ENCODE results near the gene NPPA. TPM values are rescaled to one million over a fixed set of nuclear protein-coding genes. Genes with fewer than 3 reads are reported as not detected.

The NPPA gene
- total and polyA plus RNA-seq, 2 donors (not counting 1 experiment from before 2014, with no cell fraction given), result not detected

DNA sequence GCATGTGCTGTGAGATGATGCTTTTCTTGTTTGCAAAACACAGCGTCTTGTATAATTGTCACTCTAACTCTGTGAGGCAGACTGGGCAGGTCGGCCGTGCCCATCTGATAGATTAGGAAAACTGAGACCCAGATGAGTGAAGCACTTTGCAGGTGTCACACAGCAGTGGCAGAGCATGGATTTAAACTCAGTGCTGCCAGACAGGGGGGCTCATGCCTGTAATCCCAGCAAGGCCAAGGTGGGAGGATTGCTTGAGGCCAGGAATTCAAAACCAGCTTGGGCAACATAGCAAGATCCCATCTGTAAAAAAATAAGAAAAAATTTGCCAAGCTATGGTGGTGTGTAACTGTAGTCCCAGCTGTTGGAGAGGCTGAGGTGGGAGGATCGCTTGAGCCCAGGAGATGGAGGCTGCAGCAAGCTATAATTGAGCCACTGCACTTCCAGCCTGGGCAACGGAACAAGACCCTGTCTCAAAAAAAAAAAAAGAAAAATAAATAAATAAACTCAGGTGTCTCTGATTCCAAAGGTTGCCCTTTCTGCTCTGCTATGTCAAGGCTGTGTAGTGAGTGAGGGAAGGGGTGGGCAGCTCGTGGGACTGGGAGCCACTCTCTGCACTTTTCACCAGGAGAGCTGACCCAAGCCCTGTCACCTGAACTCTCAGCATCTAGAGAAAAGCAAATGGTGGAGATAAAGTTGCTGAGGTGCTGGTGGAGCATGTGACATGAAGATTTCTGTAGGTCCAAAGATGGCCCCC lies 44.0 kb upstream of the NPPA start:
- no peak for DNase-seq (ENCODE audit: low read depth in 2 of 2)
- Histone ChIP-seq H3K4me3 (replicated peaks in 1 of 4; ENCODE audit: control extremely low read depth in 1 of 4, insufficient read depth in 1 of 4, low read depth in 3 of 4, low read length in 4 of 4) (no peak overlapping the region), H3K36me3 (ENCODE audit: control insufficient read depth, insufficient read depth, low read length) (no peaks in the 10 kb centered on the region), H3K9me3 (ENCODE audit: control insufficient read depth, insufficient read depth, low read depth, low read length) (no peaks in the 10 kb centered on the region), H3K27ac (ENCODE audit: insufficient read depth, low read length) (no peak overlapping the region), H4K20me1 (ENCODE audit: control insufficient read depth, extremely low read depth, insufficient read depth, low read length) (no peaks in the 10 kb centered on the region), H3K79me2 (ENCODE audit: control insufficient read depth, insufficient read depth, low read length) (no peaks in the 10 kb centered on the region), H3K9ac (ENCODE audit: insufficient read depth, low read length) (no peak overlapping the region), H2AFZ (ENCODE audit: low read length) (no peak overlapping the region), H3K4me2 (ENCODE audit: extremely low read depth, insufficient read depth, low read length) (no peak overlapping the region), H3K4me1 (ENCODE audit: control insufficient read depth, extremely low read depth, insufficient read depth, low read length) (no peaks in the 10 kb centered on the region), H3K27me3 (ENCODE audit: control insufficient read depth, insufficient read depth, low read length) (peaks cover 5% of the 10 kb centered on the region)
- TF ChIP-seq CTCF (conservative IDR thresholded peaks at IDR 0.05 in 1 of 2, IDR thresholded peaks at IDR 0.05 in 1 of 2; ENCODE audit: low read depth in 1 of 2, low read length in 2 of 2) (no peak), EZH2 (IDR thresholded peaks at IDR 0.05; ENCODE audit: low read length, missing control alignments) (no peak)

DNA sequence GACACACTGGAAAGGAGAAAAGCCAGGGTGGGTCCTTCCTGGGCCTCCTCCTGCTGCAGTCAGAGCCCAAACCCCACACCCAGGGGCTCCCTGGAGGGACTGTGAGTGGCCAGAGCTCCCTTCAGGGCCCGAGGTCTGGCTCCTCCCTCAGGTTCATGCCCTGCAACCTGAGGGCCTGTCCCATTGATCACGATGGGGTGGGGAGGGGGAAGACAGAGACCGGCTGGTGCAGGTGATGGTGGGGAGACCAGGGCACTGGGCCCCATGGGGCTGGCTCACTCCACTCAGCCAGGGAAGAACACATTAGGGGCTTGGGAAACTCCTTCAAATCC lies 41.3 kb upstream of the NPPA start:
- TF ChIP-seq CTCF (conservative IDR thresholded peaks at IDR 0.05 in 1 of 2, IDR thresholded peaks at IDR 0.05 in 1 of 2; ENCODE audit: low read depth in 1 of 2, low read length in 2 of 2) (no peak), EZH2 (IDR thresholded peaks at IDR 0.05; ENCODE audit: low read length, missing control alignments) (no peak)
- H4K20me1 ChIP-seq (ENCODE audit: control insufficient read depth, extremely low read depth, insufficient read depth, low read length), result no peaks in the 10 kb centered on the region

DNA sequence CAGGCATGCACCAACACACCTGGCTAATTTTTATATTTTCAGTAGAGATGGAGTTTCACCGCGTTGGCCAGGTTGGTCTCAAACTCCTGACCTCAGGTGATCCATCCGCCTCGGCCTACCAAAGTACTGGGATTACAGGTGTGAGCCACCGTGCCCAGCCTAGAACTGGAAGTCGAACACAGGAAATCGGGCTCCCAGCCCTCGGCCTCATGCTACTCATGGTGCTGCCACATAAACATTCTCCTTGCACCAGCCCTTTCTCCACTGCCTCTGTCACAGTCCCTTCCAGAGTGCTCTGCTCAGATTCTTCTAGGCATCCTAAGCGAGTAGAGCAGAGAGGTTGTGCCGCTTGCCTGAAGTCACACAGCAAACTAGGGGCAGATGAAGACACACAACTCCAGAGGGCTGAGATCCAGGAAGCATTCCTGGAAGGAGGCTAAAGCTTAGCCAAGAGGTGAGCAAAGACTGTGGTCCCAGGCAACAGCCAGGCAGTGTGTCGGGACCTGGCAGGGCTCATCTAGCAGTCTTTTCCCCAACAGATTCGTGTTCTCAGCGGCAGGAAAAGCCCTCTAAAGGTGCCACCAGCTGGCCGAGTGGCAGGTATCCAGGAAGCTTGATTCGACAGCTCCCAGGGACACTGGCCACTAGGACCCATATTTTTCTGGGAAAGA lies 40.8 kb upstream of the NPPA start:
- no peaks in the 10 kb centered on the region for H3K4me1 ChIP-seq (ENCODE audit: control insufficient read depth, extremely low read depth, insufficient read depth, low read length)
- H3K79me2 ChIP-seq (ENCODE audit: control insufficient read depth, insufficient read depth, low read length), result no peaks in the 10 kb centered on the region
- H2AFZ ChIP-seq (ENCODE audit: low read length), result no peak overlapping the region
- H3K9ac ChIP-seq (ENCODE audit: insufficient read depth, low read length), result no peak overlapping the region
- no peak overlapping the region for H3K27ac ChIP-seq (ENCODE audit: insufficient read depth, low read length)
- no peak overlapping the region for H3K4me2 ChIP-seq (ENCODE audit: extremely low read depth, insufficient read depth, low read length)
- TF ChIP-seq CTCF (conservative IDR thresholded peaks at IDR 0.05 in 1 of 2, IDR thresholded peaks at IDR 0.05 in 1 of 2; ENCODE audit: low read depth in 1 of 2, low read length in 2 of 2) (no peak), EZH2 (IDR thresholded peaks at IDR 0.05; ENCODE audit: low read length, missing control alignments) (no peak)
- H3K9me3 ChIP-seq (ENCODE audit: control insufficient read depth, insufficient read depth, low read depth, low read length), result no peaks in the 10 kb centered on the region
- H4K20me1 ChIP-seq (ENCODE audit: control insufficient read depth, extremely low read depth, insufficient read depth, low read length), result no peaks in the 10 kb centered on the region
- peaks cover 4% of the 10 kb centered on the region for H3K27me3 ChIP-seq (ENCODE audit: control insufficient read depth, insufficient read depth, low read length)
- H3K36me3 ChIP-seq (ENCODE audit: control insufficient read depth, insufficient read depth, low read length), result no peaks in the 10 kb centered on the region
- DNase-seq (ENCODE audit: low read depth in 2 of 2), result no peak
- H3K4me3 ChIP-seq (replicated peaks in 1 of 4; ENCODE audit: control extremely low read depth in 1 of 4, insufficient read depth in 1 of 4, low read depth in 3 of 4, low read length in 4 of 4), result no peak overlapping the region

More for the DNA sequence above, 41.3 kb upstream of the NPPA start:
- Histone ChIP-seq H3K36me3 (ENCODE audit: control insufficient read depth, insufficient read depth, low read length) (no peaks in the 10 kb centered on the region), H3K9ac (ENCODE audit: insufficient read depth, low read length) (no peak overlapping the region), H3K27ac (ENCODE audit: insufficient read depth, low read length) (no peak overlapping the region), H3K27me3 (ENCODE audit: control insufficient read depth, insufficient read depth, low read length) (peaks cover 5% of the 10 kb centered on the region), H2AFZ (ENCODE audit: low read length) (no peak overlapping the region), H3K4me3 (replicated peaks in 1 of 4; ENCODE audit: control extremely low read depth in 1 of 4, insufficient read depth in 1 of 4, low read depth in 3 of 4, low read length in 4 of 4) (no peak overlapping the region), H3K9me3 (ENCODE audit: control insufficient read depth, insufficient read depth, low read depth, low read length) (no peaks in the 10 kb centered on the region), H3K4me1 (ENCODE audit: control insufficient read depth, extremely low read depth, insufficient read depth, low read length) (no peaks in the 10 kb centered on the region), H3K79me2 (ENCODE audit: control insufficient read depth, insufficient read depth, low read length) (no peaks in the 10 kb centered on the region), H3K4me2 (ENCODE audit: extremely low read depth, insufficient read depth, low read length) (no peak overlapping the region)
- no peak for DNase-seq (ENCODE audit: low read depth in 2 of 2)

All from fibroblast of lung (primary cell).